ENCODE results near the gene ADCY10. TPM values are rescaled to one million over a fixed set of nuclear protein-coding genes. Genes with fewer than 3 reads are reported as not detected.
"Not testable (repeated sequence)": the region's sequence is repeated elsewhere in the genome, so short reads cannot be mapped to it uniquely, and the experiment has no call there.

Gene ADCY10
- total RNA-seq, 1 experiment from 2014 or later: 0.20 TPM

- H3K27ac Mint-ChIP-seq: no peak overlapping the region
- Histone ChIP-seq H3K23ac (ENCODE audit: insufficient read length, low read depth, low read length) (no peak overlapping the region), H3K18ac (ENCODE audit: insufficient read length, low read depth, low read length) (no peak overlapping the region), H4K5ac (ENCODE audit: insufficient read length, low read depth, low read length) (no peak overlapping the region), H4K8ac (replicated peaks; ENCODE audit: insufficient read length, low read depth, low read length) (no peak overlapping the region), H2AFZ (ENCODE audit: low read length) (no peak overlapping the region), H3K4me1 (ENCODE audit: insufficient read depth, low read length) (0 out of 2 replicates have a peak, but pooled peaks cover 3% of the 10 kb centered on the region), H3K23me2 (ENCODE audit: insufficient read length, low read depth, low read length, poor library complexity, severe bottlenecking) (no peaks in the 10 kb centered on the region), H2BK15ac (ENCODE audit: low read depth, low read length) (no peak overlapping the region), H3K27ac (ENCODE audit: insufficient read length, low read depth, low read length) (no peak overlapping the region), H3K79me2 (ENCODE audit: insufficient read depth, low read length) (no peaks in the 10 kb centered on the region), H2BK12ac (ENCODE audit: insufficient read length, low read depth, low read length) (no peak overlapping the region), H2BK120ac (ENCODE audit: low read depth, low read length, poor library complexity, severe bottlenecking) (no peak overlapping the region), H3K79me1 (ENCODE audit: insufficient read depth, low read depth, low read length, poor library complexity, severe bottlenecking) (no peaks in the 10 kb centered on the region), H3K4ac (ENCODE audit: low read depth, low read length) (no peak overlapping the region), H2BK5ac (ENCODE audit: insufficient read length, low read length) (no peak overlapping the region), H3T11ph (ENCODE audit: low read length) (no peak overlapping the region), H3K14ac (ENCODE audit: insufficient read depth, low read length) (no peak overlapping the region), H3K9me3 (ENCODE audit: control insufficient read depth, low read depth, low read length) (no peaks in the 10 kb centered on the region), H3K27me3 (ENCODE audit: insufficient read depth, low read length) (no peaks in the 10 kb centered on the region), H2BK20ac (ENCODE audit: low read depth, low read length, poor library complexity, severe bottlenecking) (no peak overlapping the region), H4K91ac (ENCODE audit: insufficient read length, low read depth, low read length) (no peak overlapping the region), H4K20me1 (ENCODE audit: control insufficient read depth, insufficient read depth, insufficient read length) (no peaks in the 10 kb centered on the region), H3K4me2 (ENCODE audit: insufficient read depth, insufficient read length, low read length) (no peak overlapping the region), H3K9ac (ENCODE audit: extremely low read depth, insufficient read length, low read length) (no peak overlapping the region), H3K56ac (ENCODE audit: insufficient read length, low read depth, low read length) (no peak overlapping the region), H2AK5ac (ENCODE audit: insufficient read length, low read length) (no peak overlapping the region)
- peaks cover 17 to 24% of the 10 kb centered on the region in 2 experiments for H3K4me1 Mint-ChIP-seq
- H3K27me3 Mint-ChIP-seq (ENCODE audit: low read depth): no peaks in the 10 kb centered on the region
- H3K9me3 Mint-ChIP-seq: no peaks in the 10 kb centered on the region
- no peaks in the 10 kb centered on the region for H3K36me3 Mint-ChIP-seq (ENCODE audit: insufficient read depth in 1 of 3, low read depth in 3 of 3)
- H3K4me3 Mint-ChIP-seq: no peak overlapping the region
- no peak for DNase-seq
- no peak for TF ChIP-seq CTCF (conservative IDR thresholded peaks at IDR 0.05)
Measured at GRCh38 chr1:167871331-167871730, 42.6 kb downstream of the ADCY10 start.

- not testable (repeated sequence) for H3K27me3 ChIP-seq (ENCODE audit: insufficient read depth, low read length); H3K4me2 ChIP-seq (ENCODE audit: insufficient read depth, insufficient read length, low read length); H3K4me3 Mint-ChIP-seq; H2AFZ ChIP-seq (ENCODE audit: low read length); H3K4me1 ChIP-seq (ENCODE audit: insufficient read depth, low read length); H2BK5ac ChIP-seq (ENCODE audit: insufficient read length, low read length); H3K79me1 ChIP-seq (ENCODE audit: insufficient read depth, low read depth, low read length, poor library complexity, severe bottlenecking); H3K9me3 ChIP-seq (ENCODE audit: control insufficient read depth, low read depth, low read length); H3K9ac ChIP-seq (ENCODE audit: extremely low read depth, insufficient read length, low read length); H2BK120ac ChIP-seq (ENCODE audit: low read depth, low read length, poor library complexity, severe bottlenecking); H2BK12ac ChIP-seq (ENCODE audit: insufficient read length, low read depth, low read length); H3T11ph ChIP-seq (ENCODE audit: low read length); H3K27ac ChIP-seq (ENCODE audit: insufficient read length, low read depth, low read length); H2BK15ac ChIP-seq (ENCODE audit: low read depth, low read length); H3K9me3 Mint-ChIP-seq; H2BK20ac ChIP-seq (ENCODE audit: low read depth, low read length, poor library complexity, severe bottlenecking); H3K18ac ChIP-seq (ENCODE audit: insufficient read length, low read depth, low read length); DNase-seq; H4K20me1 ChIP-seq (ENCODE audit: control insufficient read depth, insufficient read depth, insufficient read length); H3K4ac ChIP-seq (ENCODE audit: low read depth, low read length); H3K36me3 Mint-ChIP-seq (ENCODE audit: insufficient read depth in 1 of 3, low read depth in 3 of 3); H4K5ac ChIP-seq (ENCODE audit: insufficient read length, low read depth, low read length); H4K8ac ChIP-seq (replicated peaks; ENCODE audit: insufficient read length, low read depth, low read length); H2AK5ac ChIP-seq (ENCODE audit: insufficient read length, low read length); H3K14ac ChIP-seq (ENCODE audit: insufficient read depth, low read length); H3K56ac ChIP-seq (ENCODE audit: insufficient read length, low read depth, low read length); H3K79me2 ChIP-seq (ENCODE audit: insufficient read depth, low read length); H3K23me2 ChIP-seq (ENCODE audit: insufficient read length, low read depth, low read length, poor library complexity, severe bottlenecking); H3K27me3 Mint-ChIP-seq (ENCODE audit: low read depth); H4K91ac ChIP-seq (ENCODE audit: insufficient read length, low read depth, low read length); H3K23ac ChIP-seq (ENCODE audit: insufficient read length, low read depth, low read length)
- peaks cover 11 to 18% of the 10 kb centered on the region in 2 experiments for H3K4me1 Mint-ChIP-seq
- peak overlapping the region; percentile 1 to 81 (median 31); a peak in 5 of 7 replicates for H3K27ac Mint-ChIP-seq
- no CpG with 5 or more reads among the region's 16 CpGs for WGBS (ENCODE audit: extremely low coverage, insufficient read length, low lambda C conversion rate)
Measured at GRCh38 chr1:167869157-167870001, 44.6 kb downstream of the ADCY10 start.

Measured in H9 (cell line).